PC-3 (cell line): ENCODE data around the gene AHCYL2. TPM values are rescaled to one million over a fixed set of nuclear protein-coding genes. Genes with fewer than 3 reads are reported as not detected.

ENCODE experiments used
- ATAC-seq: fragments of 200-7000 bp; cut with Tn5 transposase; 2 replicates; pipeline ENCODE4 v1.9.1; 2020; ENCODE audit warnings: mild to moderate bottlenecking, moderate library complexity
- BruUV-seq: library from RNA; stranded (reverse); fragments of 400-500 nt; replicated peaks from 2 replicates; lab custom pipeline; 2021; lab: Mats Ljungman, UMichigan
- CTCF ChIA-PET: fragments of 300-600 bp; sonication (Branson Sonifier 250); formaldehyde crosslinking; loops from one replicate; lab custom pipeline; 2022; ENCODE audit warnings: antibody characterized with exemption; lab: Charles Lee
- POLR2A ChIA-PET: fragments of 300-600 bp; sonication (Branson Sonifier 250); formaldehyde crosslinking; loops from one replicate; lab custom pipeline; 2022; ENCODE audit warnings: antibody characterized with exemption; ENCODE audit not compliant: unreplicated experiment; lab: Charles Lee
- DNase-seq: peaks from one replicate; pipeline ENCODE4 v3.0.0-alpha.2; 2015
- H2AFZ ChIP-seq: fragments of 300-600 bp; sonication (generic); 2 replicates; pipeline ENCODE4 v1.6.0; 2016; ENCODE audit warnings: antibody characterized with exemption, low read length
- H3F3A ChIP-seq: fragments of 300-600 bp; sonication (generic); one replicate; pipeline ENCODE4 v1.6.0; 2017; ENCODE audit warnings: antibody characterized with exemption, low read length, control low read depth, mild to moderate bottlenecking; ENCODE audit not compliant: unreplicated experiment
- H3K27ac ChIP-seq: fragments of 300-600 bp; sonication (generic); 2 replicates; pipeline ENCODE4 v1.5.1; 2016; ENCODE audit warnings: mild to moderate bottlenecking, low read length
- H3K27me3 ChIP-seq: fragments of 300-600 bp; sonication (generic); 2 replicates; pipeline ENCODE4 v1.6.1; 2016; ENCODE audit warnings: low read length, mixed read lengths
- H3K36me3 ChIP-seq: fragments of 300-600 bp; sonication (generic); 2 replicates; pipeline ENCODE4 v1.6.1; 2016; ENCODE audit warnings: low read depth, mixed run types, low read length, mixed read lengths
- H3K4me1 ChIP-seq: fragments of 300-600 bp; sonication (generic); 2 replicates; pipeline ENCODE4 v1.5.1; 2016; ENCODE audit warnings: low read length; ENCODE audit not compliant: insufficient read depth
- H3K4me2 ChIP-seq: fragments of 300-600 bp; sonication (generic); 2 replicates; pipeline ENCODE4 v1.6.0; 2016; ENCODE audit warnings: low read length
- H3K4me3 ChIP-seq: fragments of 300-600 bp; sonication (generic); 2 replicates; pipeline ENCODE4 v1.5.1; 2016; ENCODE audit warnings: mild to moderate bottlenecking, low read length, mixed read lengths
- H3K79me2 ChIP-seq: fragments of 300-600 bp; sonication (generic); 2 replicates; pipeline ENCODE4 v1.6.1; 2017; ENCODE audit warnings: low read length, mixed read lengths
- H3K9ac ChIP-seq: fragments of 300-600 bp; sonication (generic); 2 replicates; pipeline ENCODE4 v1.6.0; 2016; ENCODE audit warnings: mild to moderate bottlenecking, low read length
- H3K9me2 ChIP-seq: fragments of 300-600 bp; sonication (generic); replicated peaks from 2 replicates; pipeline ENCODE4 v1.6.1; 2016; ENCODE audit warnings: mixed run types, low read length, mixed read lengths
- H3K9me3 ChIP-seq: fragments of 300-600 bp; sonication (generic); 2 replicates; pipeline ENCODE4 v1.6.1; 2016; ENCODE audit warnings: low read length, mixed read lengths
- H4K20me1 ChIP-seq: fragments of 300-600 bp; sonication (generic); 2 replicates; pipeline ENCODE4 v1.6.1; 2016; ENCODE audit warnings: low read length, mixed read lengths
- EZH2 ChIP-seq: fragments of 300-600 bp; sonication (generic); IDR thresholded peaks from one replicate; pipeline ENCODE4 v1.6.1; 2017; ENCODE audit warnings: antibody characterized with exemption, mild to moderate bottlenecking, low read length; ENCODE audit not compliant: unreplicated experiment
- EZH2phosphoT487 ChIP-seq: fragments of 300-600 bp; sonication (generic); IDR thresholded peaks from 2 replicates; pipeline ENCODE4 v1.6.1; 2018; ENCODE audit warnings: mild to moderate bottlenecking, antibody characterized with exemption, low read length, borderline replicate concordance
- intact Hi-C: fragments of 100-400 bp; cut with micrococcal nuclease; formaldehyde crosslinking; loops from 2 replicates; pipeline ENCODE4 v1.9.0; 2023
- total RNA-seq: library from RNA; depleted of rRNA; stranded (reverse); fragments of >200 nt; gene quantifications from 2 replicates; pipeline ENCODE4 v1.2.3, GENCODE V29; 2014
- TF ChIP-seq, protein P1 (sequence below): fragments of 300-600 bp; sonication (generic); conservative IDR thresholded peaks from 2 replicates; pipeline ENCODE4 v1.5.1; 2017; ENCODE audit warnings: antibody characterized with exemption, low read depth, mild to moderate bottlenecking, low read length

The AHCYL2 gene
- total RNA-seq, 1 experiment from 2014 or later: 9.2 TPM

DNA sequence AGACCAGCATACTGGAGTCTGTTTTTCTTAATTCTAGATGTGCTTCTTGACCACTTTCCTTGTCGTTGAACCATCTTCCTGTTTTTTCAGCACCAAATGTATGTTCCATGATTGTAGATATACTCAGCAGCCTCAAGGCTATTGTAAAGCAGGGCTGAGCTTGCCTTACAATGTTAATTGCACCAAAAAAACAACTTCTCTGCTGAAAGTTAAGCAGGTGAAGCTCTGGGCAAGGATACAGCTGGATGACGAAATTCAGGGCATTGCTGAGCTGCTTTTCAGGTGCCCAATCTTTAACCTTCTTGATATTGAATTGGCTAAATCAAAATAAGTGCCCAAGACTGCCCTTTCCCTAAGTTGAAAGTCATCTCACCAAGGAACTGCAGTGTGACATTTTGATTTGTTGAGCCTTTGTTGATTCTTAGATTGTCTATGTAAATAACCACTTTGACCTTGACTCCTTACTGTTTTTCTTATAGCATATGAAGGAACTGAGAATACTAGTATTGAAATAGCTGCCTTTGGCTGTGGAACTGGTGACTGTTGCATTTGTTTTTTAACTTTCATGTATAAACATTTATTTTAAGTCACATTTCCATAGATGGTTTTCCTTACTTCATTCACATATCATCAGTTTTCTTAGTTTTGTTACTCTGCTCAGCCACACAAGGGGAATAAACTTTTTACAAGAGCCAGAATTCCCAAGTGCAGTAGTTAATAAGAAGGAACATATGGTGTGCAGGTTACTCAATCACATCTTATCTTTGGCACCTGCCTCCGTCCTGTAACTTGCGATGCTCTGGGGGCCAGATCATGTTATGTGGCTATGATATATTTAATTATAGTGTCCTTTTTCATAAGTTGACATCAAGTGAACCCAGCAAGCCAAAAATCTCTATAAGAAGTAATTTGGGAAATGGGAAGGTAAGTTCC, 3.1 kb downstream of the AHCYL2 start:
- no peaks in the 10 kb centered on the region for H3K27me3 ChIP-seq
- no peak overlapping the region for H2AFZ ChIP-seq
- H3K27ac ChIP-seq: no peak overlapping the region
- DNase-seq (no peak), ATAC-seq (no peak)
- no peak overlapping the region for H3K4me2 ChIP-seq
- intact Hi-C loops: no loop called here
- no peaks in the 10 kb centered on the region for H3F3A ChIP-seq
- POLR2A ChIA-PET: no interaction called here
- H3K79me2 ChIP-seq: peaks cover 35% of the 10 kb centered on the region
- TF ChIP-seq, protein P1, sequence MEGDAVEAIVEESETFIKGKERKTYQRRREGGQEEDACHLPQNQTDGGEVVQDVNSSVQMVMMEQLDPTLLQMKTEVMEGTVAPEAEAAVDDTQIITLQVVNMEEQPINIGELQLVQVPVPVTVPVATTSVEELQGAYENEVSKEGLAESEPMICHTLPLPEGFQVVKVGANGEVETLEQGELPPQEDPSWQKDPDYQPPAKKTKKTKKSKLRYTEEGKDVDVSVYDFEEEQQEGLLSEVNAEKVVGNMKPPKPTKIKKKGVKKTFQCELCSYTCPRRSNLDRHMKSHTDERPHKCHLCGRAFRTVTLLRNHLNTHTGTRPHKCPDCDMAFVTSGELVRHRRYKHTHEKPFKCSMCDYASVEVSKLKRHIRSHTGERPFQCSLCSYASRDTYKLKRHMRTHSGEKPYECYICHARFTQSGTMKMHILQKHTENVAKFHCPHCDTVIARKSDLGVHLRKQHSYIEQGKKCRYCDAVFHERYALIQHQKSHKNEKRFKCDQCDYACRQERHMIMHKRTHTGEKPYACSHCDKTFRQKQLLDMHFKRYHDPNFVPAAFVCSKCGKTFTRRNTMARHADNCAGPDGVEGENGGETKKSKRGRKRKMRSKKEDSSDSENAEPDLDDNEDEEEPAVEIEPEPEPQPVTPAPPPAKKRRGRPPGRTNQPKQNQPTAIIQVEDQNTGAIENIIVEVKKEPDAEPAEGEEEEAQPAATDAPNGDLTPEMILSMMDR: no peak
- TF ChIP-seq EZH2phosphoT487 (no peak), EZH2 (no peak)
- no peak overlapping the region for H3K4me3 ChIP-seq
- H3K4me1 ChIP-seq: peaks cover 22% of the 10 kb centered on the region
- no peaks in the 10 kb centered on the region for H3K9me2 ChIP-seq
- CTCF ChIA-PET: no interaction called here
- H4K20me1 ChIP-seq: no peaks in the 10 kb centered on the region
- H3K9ac ChIP-seq: no peak overlapping the region
- no peaks in the 10 kb centered on the region for H3K9me3 ChIP-seq
- BruUV-seq: no TSS peak
- H3K36me3 ChIP-seq: no peaks in the 10 kb centered on the region

DNA sequence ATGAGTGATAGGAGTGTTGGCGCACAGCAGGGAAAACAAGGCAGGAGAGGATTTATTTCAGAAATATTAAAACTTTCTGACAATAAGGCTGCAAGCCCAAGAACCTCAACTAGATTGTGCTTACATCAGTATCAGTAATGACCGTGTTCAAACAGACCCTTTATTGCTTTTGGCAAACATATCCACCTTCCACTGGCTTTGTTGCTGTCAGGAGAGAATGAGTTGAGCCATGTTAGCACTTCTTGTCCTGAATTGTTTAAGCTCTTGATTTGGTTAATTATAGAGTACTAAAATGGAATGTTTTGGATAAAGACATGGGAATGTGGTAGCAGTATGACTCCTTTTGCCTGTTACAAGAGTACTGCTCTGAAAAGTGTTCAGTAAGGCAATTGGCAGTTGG, 3.8 kb downstream of the AHCYL2 start:
- Histone ChIP-seq H3K27ac (no peak overlapping the region), H3K4me3 (no peak overlapping the region), H3K79me2 (peaks cover 35% of the 10 kb centered on the region), H3K4me2 (no peak overlapping the region), H3K9ac (no peak overlapping the region), H3K4me1 (peaks cover 22% of the 10 kb centered on the region), H3K27me3 (no peaks in the 10 kb centered on the region), H3K9me3 (no peaks in the 10 kb centered on the region), H3K36me3 (no peaks in the 10 kb centered on the region), H3F3A (no peaks in the 10 kb centered on the region), H2AFZ (no peak overlapping the region), H4K20me1 (no peaks in the 10 kb centered on the region), H3K9me2 (no peaks in the 10 kb centered on the region)
- ATAC-seq (no peak), DNase-seq (no peak)
- CTCF ChIA-PET: no interaction called here
- TF ChIP-seq EZH2 (no peak), EZH2phosphoT487 (no peak)
- TF ChIP-seq, protein P1: no peak
- intact Hi-C loops: no loop called here
- POLR2A ChIA-PET: no interaction called here
- BruUV-seq: no TSS peak

DNA sequence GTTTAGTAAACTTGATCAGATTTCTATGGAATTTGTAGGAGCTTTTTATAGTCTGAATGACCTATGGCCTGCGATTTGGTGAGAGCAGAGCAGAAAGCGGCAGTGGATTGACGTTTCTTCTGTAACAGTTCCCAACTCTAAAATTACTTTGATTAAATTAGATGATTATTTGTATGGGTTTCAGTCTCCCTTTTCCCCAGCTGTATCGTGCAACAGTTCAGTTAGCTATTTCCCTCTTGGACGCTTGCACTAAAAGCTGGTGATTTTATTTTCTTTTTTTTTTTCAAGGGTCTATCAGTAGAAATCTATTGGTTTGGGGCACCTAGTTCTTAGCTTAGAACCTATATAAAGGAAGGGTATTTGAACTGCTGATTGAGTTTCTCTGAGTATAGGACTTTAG, 6.8 kb downstream of the AHCYL2 start:
- H4K20me1 ChIP-seq: no peaks in the 10 kb centered on the region
- POLR2A ChIA-PET: no interaction called here
- H3K9ac ChIP-seq: no peak overlapping the region
- CTCF ChIA-PET: no interaction called here
- peaks cover 10% of the 10 kb centered on the region for H3K4me1 ChIP-seq
- no peak overlapping the region for H2AFZ ChIP-seq
- no peak for DNase-seq
- H3K9me2 ChIP-seq: no peaks in the 10 kb centered on the region
- no peak overlapping the region for H3K27ac ChIP-seq
- no peak for ATAC-seq
- peaks cover 21% of the 10 kb centered on the region for H3K79me2 ChIP-seq
- no peaks in the 10 kb centered on the region for H3F3A ChIP-seq
- TF ChIP-seq EZH2phosphoT487 (no peak), EZH2 (no peak)
- TF ChIP-seq, protein P1: no peak
- no peak overlapping the region for H3K4me3 ChIP-seq
- no peaks in the 10 kb centered on the region for H3K36me3 ChIP-seq
- intact Hi-C loops: no loop called here
- H3K4me2 ChIP-seq: no peak overlapping the region
- no peaks in the 10 kb centered on the region for H3K27me3 ChIP-seq
- BruUV-seq: no TSS peak
- no peaks in the 10 kb centered on the region for H3K9me3 ChIP-seq
